Stomach (tissue), 9 donors: ENCODE data around the gene LRRTM2. TPM values are rescaled to one million over a fixed set of nuclear protein-coding genes. Genes with fewer than 3 reads are reported as not detected.

Source experiments
- DNase-seq, 2 donors: peaks; one replicate each; pipeline versions ENCODE4 v3.0.0 to v3.0.0-alpha.2; 2013 to 2019
- H3K27ac ChIP-seq, 5 donors: fragments of 200-600 bp in 4 of 5; sonication (generic) in 4 of 5; one replicate each; pipeline ENCODE4 v1.5.1; 2013 to 2019; ENCODE audit warnings: mild to moderate bottlenecking in 1 of 5, moderate library complexity in 1 of 5
- H3K27me3 ChIP-seq, 3 donors: fragments of 200-600 bp; sonication (generic); one replicate each; pipeline ENCODE4 v1.5.1; 2017 to 2019; ENCODE audit warnings: mixed run types in 1 of 3
- H3K36me3 ChIP-seq, 4 donors: fragments of 200-600 bp; sonication (generic); 1 replicate in 3 of 4; 2 replicates in 1 of 4; pipeline ENCODE4 v1.5.1; 2016 to 2019
- H3K4me1 ChIP-seq, 4 donors: fragments of 200-600 bp; sonication (generic); one replicate each; pipeline ENCODE4 v1.5.1; 2016 to 2019
- H3K4me3 ChIP-seq, 4 donors: fragments of 200-600 bp; sonication (generic) in 3 of 4; one replicate each; pipeline ENCODE4 v1.5.1; 2016 to 2019; ENCODE audit warnings: mild to moderate bottlenecking in 1 of 4
- H3K9me3 ChIP-seq, 4 donors: fragments of 200-600 bp; sonication (generic); one replicate each; pipeline ENCODE4 v1.5.1; 2016 to 2019
- EP300 ChIP-seq: sonication (generic); formaldehyde crosslinking; IDR thresholded peaks from one replicate; pipeline ENCODE4 v1.6.1; 2017; ENCODE audit warnings: antibody characterized with exemption
- POLR2A ChIP-seq, 4 donors: fragments of 450-650 bp; IDR thresholded peaks; one replicate each; pipeline ENCODE4 v1.6.1; 2016; ENCODE audit warnings: antibody characterized with exemption in 4 of 4, control low read depth in 2 of 4, mild to moderate bottlenecking in 1 of 4, moderate library complexity in 1 of 4
- POLR2AphosphoS5 ChIP-seq, 3 donors: sonication (generic); formaldehyde crosslinking; IDR thresholded peaks; one replicate each; pipeline ENCODE4 v1.6.1; 2016; ENCODE audit warnings: antibody characterized with exemption in 3 of 3
- WGBS, 5 donors: extraction: QIAGEN DNeasy Blood & Tissue Kit in 3 of 5; methylation state at CpG; one replicate each; pipeline versions ENCODE4 v1.1.5 to v1.1.7; 2013 to 2018; 5-methylcytosine and 5-hydroxymethylcytosine counted together
- intact Hi-C: fragments of 100-400 bp; cut with DNase I; formaldehyde crosslinking; loops from one replicate; pipeline ENCODE4 v1.15.1; 2023; ENCODE audit warnings: low total_unique reads
- polyA plus RNA-seq, 3 donors: library from polyadenylated mRNA; stranded (reverse); fragments of 200-250 nt; gene quantifications; one replicate each; pipeline ENCODE4 v1.2.3, GENCODE V29; 2013
- total RNA-seq, 5 donors: library from RNA; depleted of rRNA; stranded (reverse); fragments of >200 nt; gene quantifications; one replicate each; pipeline versions ENCODE4 v1.1.0 to v1.2.3, GENCODE V29; 2014 to 2016
- TF ChIP-seq, protein P1 (sequence below), 7 experiments: fragments of 450-650 bp in 4 of 7; fragments of 200-600 bp in 3 of 7; sonication (generic) in 3 of 7; IDR thresholded peaks; one replicate each; pipeline ENCODE4 v1.5.1; 2016 to 2019; ENCODE audit warnings: antibody characterized with exemption in 7 of 7, control low read depth in 2 of 7, mild to moderate bottlenecking in 1 of 7
- donor health status: healthy with polysubstance abuse.
- donor health status: Bipolar disorder and iron deficiency.
- donor health status: healthy.

The LRRTM2 gene
- total and polyA plus RNA-seq, 8 donors = 0.15 to 1.5 TPM; not detected in 6

DNA sequence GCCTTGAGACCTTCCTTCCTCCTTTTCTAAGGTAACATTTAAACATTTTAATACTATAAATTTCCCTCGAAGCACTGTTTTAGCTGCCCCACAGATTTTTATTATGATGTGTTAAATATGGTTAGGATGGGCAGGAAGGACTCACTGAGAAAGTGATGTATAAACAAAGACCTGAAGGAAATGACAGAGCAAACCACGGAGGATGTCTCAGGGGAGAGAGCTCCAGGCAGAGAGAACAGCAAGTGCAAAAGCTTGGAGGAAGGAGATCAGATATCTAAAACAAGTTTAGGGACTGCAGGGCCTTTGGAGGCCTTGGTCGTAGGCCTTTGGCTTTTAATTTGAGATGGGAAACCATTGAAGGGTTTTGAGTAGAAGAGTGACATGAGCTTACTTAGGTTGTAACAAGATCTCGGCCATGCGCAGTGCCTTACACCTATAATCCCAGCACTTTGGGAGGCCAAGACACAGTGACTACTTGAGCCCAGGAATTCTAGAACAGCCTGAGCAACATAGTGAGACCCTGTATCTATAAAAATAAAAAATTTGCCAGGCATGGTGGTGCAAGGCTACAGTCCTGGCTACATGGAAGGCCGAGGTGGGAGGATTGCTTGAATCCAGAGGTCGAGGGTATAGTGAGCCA, 35.5 kb upstream of the LRRTM2 start:
- Histone ChIP-seq H3K4me1 (no peaks in the 10 kb centered on the region), H3K36me3 (peaks cover 5 to 86% (median 66%) of the 10 kb centered on the region in 4 donors), H3K27me3 (no peaks in the 10 kb centered on the region), H3K4me3 (no peak overlapping the region), H3K27ac (no peak overlapping the region), H3K9me3 (no peaks in the 10 kb centered on the region)
- DNase-seq = no peak
- TF ChIP-seq, protein P1, sequence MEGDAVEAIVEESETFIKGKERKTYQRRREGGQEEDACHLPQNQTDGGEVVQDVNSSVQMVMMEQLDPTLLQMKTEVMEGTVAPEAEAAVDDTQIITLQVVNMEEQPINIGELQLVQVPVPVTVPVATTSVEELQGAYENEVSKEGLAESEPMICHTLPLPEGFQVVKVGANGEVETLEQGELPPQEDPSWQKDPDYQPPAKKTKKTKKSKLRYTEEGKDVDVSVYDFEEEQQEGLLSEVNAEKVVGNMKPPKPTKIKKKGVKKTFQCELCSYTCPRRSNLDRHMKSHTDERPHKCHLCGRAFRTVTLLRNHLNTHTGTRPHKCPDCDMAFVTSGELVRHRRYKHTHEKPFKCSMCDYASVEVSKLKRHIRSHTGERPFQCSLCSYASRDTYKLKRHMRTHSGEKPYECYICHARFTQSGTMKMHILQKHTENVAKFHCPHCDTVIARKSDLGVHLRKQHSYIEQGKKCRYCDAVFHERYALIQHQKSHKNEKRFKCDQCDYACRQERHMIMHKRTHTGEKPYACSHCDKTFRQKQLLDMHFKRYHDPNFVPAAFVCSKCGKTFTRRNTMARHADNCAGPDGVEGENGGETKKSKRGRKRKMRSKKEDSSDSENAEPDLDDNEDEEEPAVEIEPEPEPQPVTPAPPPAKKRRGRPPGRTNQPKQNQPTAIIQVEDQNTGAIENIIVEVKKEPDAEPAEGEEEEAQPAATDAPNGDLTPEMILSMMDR (IDR thresholded peaks at IDR 0.05) = no peak
- no peak for TF ChIP-seq EP300
- TF ChIP-seq POLR2AphosphoS5 (IDR thresholded peaks at IDR 0.05) = no peak
- TF ChIP-seq POLR2A (IDR thresholded peaks at IDR 0.05) = no peak
- intact Hi-C loops = no loop called here
- WGBS, 5 donors = 85 to 94% (median 91%) methylated on average over 7 of the region's 7 CpGs

DNA sequence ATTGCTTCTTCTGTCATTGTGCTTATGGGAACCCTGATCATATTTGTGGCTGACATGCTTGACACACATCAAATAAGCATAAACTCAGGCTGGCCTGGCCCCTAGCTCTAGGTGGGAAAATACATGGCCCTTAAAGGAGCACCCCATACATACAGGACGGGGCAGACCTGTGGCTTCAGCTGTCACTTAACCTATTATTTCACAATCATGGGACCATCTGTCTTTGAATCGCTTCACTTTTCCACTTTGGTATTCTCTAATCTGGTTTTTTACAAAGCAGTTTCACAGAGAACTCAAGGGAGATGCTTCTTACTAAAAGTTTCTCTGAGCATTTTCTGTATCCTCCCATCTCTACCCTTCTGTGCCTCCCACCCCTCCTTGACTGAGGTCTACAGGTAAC, 34.6 kb upstream of the LRRTM2 start:
- DNase-seq = no peak
- no peak overlapping the region for H3K4me3 ChIP-seq
- intact Hi-C loops = no loop called here
- H3K27me3 ChIP-seq = no peaks in the 10 kb centered on the region
- TF ChIP-seq EP300 (no peak), POLR2AphosphoS5 (IDR thresholded peaks at IDR 0.05) (no peak), POLR2A (IDR thresholded peaks at IDR 0.05) (no peak)
- TF ChIP-seq, protein P1 (IDR thresholded peaks at IDR 0.05) = no peak
- no peaks in the 10 kb centered on the region for H3K4me1 ChIP-seq
- H3K36me3 ChIP-seq = peaks cover 12 to 86% (median 68%) of the 10 kb centered on the region in 4 donors
- H3K27ac ChIP-seq = no peak overlapping the region
- H3K9me3 ChIP-seq = no peaks in the 10 kb centered on the region
- WGBS, 5 donors = 92 to 100% (median 96%) methylated on average over 2 of the region's 2 CpGs

DNA sequence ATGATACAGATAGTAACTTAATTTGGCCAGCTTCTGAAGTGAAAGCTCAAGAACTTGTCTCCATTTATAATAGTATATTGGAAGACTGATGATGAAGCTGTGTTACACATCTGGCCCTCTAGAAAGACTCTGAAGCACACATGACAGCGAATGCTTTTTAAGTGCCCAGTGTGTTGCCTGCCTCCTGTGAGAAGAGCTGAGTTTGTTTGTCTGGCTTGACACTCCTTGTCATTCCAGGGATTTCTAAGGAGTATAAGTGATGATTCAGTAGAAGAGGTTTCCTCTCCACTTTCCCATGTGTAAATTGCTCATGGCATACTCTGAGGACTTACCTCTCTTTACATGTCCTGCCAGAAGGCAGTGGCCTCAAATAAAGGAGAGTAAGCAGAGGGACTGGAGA, 30.4 kb upstream of the LRRTM2 start:
- H3K36me3 ChIP-seq = peaks cover 21 to 78% (median 74%) of the 10 kb centered on the region in 4 donors
- H3K4me3 ChIP-seq = no peak overlapping the region
- no peaks in the 10 kb centered on the region for H3K27me3 ChIP-seq
- no peaks in the 10 kb centered on the region for H3K9me3 ChIP-seq
- H3K27ac ChIP-seq = no peak overlapping the region
- peaks cover 0 to 22% (median 8%) of the 10 kb centered on the region in 4 donors for H3K4me1 ChIP-seq
- no peak for TF ChIP-seq EP300
- TF ChIP-seq POLR2A (IDR thresholded peaks at IDR 0.05) = no peak
- TF ChIP-seq, protein P1 (IDR thresholded peaks at IDR 0.05) = no peak
- no peak for TF ChIP-seq POLR2AphosphoS5 (IDR thresholded peaks at IDR 0.05)
- DNase-seq = no peak
- 88 to 100% (median 100%) methylated on average over 1 of the region's 1 CpG for WGBS, 5 donors
- intact Hi-C loops = no loop called here

DNA sequence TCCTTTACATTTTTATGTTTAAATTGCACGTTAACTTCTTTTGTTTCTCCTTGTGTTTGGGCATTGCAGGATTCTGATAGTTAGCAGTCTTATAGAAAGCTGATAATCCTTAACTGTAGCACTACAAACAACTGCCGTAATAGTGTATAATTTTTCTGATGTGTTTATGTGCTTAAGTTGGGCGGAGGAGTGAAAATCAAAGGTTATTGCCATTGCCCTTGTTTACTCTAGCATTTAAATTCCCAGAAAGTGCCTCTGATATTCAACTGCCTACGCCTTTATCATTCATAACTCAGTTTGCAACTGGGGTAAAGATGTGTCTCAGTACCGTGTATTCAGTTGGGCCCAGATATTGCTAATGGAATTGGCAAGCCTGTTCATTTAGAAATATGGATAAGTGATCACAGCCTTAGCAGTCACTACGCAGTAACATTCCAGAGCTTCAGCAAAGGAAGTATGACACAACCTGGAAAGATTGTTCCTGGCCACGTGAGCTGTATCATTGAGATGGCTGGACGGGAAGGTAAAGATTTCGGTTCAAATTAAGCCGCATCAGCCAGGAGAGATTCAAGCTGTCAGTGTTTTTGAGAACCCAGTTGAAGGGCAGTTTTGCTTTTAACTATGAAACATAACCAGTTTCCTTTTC, 28.1 kb upstream of the LRRTM2 start:
- H3K4me1 ChIP-seq = peaks cover 0 to 34% (median 11%) of the 10 kb centered on the region in 4 donors
- DNase-seq = peak in 1 of 2 donors; percentile 26
- TF ChIP-seq POLR2AphosphoS5 (IDR thresholded peaks at IDR 0.05) (peak in 1 of 3 donors; percentile 7), EP300 (no peak), POLR2A (IDR thresholded peaks at IDR 0.05) (no peak)
- TF ChIP-seq, protein P1 (IDR thresholded peaks at IDR 0.05) = no peak
- H3K36me3 ChIP-seq = peaks cover 21 to 73% (median 61%) of the 10 kb centered on the region in 4 donors
- WGBS, 5 donors = 41 to 57% (median 46%) methylated on average over 10 of the region's 10 CpGs
- no peaks in the 10 kb centered on the region for H3K9me3 ChIP-seq
- no peaks in the 10 kb centered on the region for H3K27me3 ChIP-seq
- peak overlapping the region in 3 of 5 donors; percentile 3 to 8 (median 7) for H3K27ac ChIP-seq
- H3K4me3 ChIP-seq = no peak overlapping the region
- intact Hi-C loops = no loop called here
